MM.1S (cell line): ENCODE results near the gene PAQR7.

ENCODE experiments used
- DNase-seq: peaks from one replicate; pipeline ENCODE4 v3.0.0-alpha.2; 2015
- H2AFZ ChIP-seq: fragments of 300-600 bp; sonication (generic); 2 replicates; pipeline ENCODE4 v1.6.0; 2016; ENCODE audit warnings: antibody characterized with exemption, low read length
- H3F3A ChIP-seq: fragments of 300-600 bp; sonication (generic); 2 replicates; pipeline ENCODE4 v1.6.1; 2016; ENCODE audit warnings: mild to moderate bottlenecking, antibody characterized with exemption, low read length, moderate library complexity, mixed read lengths; ENCODE audit not compliant: insufficient read depth
- H3K27ac ChIP-seq: fragments of 300-600 bp; sonication (generic); 2 replicates; pipeline ENCODE4 v1.5.1; 2016; ENCODE audit warnings: mild to moderate bottlenecking, low read length
- H3K27me3 ChIP-seq: fragments of 300-600 bp; sonication (generic); replicated peaks from 2 replicates; pipeline ENCODE4 v1.6.0; 2016; ENCODE audit warnings: low read length; ENCODE audit not compliant: insufficient read depth
- H3K36me3 ChIP-seq: fragments of 300-600 bp; sonication (generic); replicated peaks from 2 replicates; pipeline ENCODE4 v1.6.1; 2016; ENCODE audit warnings: mild to moderate bottlenecking, low read length, mixed read lengths; ENCODE audit not compliant: insufficient read depth
- H3K4me1 ChIP-seq: fragments of 300-600 bp; sonication (generic); 2 replicates; pipeline ENCODE4 v1.6.1; 2016; ENCODE audit warnings: low read length, mixed read lengths
- H3K4me2 ChIP-seq: fragments of 300-600 bp; sonication (generic); 2 replicates; pipeline ENCODE4 v1.6.0; 2016; ENCODE audit warnings: low read depth, low read length
- H3K4me3 ChIP-seq: fragments of 300-600 bp; sonication (generic); 2 replicates; pipeline ENCODE4 v1.5.1; 2016; ENCODE audit warnings: low read length, mixed read lengths
- H3K79me2 ChIP-seq: fragments of 300-600 bp; sonication (generic); 2 replicates; pipeline ENCODE4 v1.6.1; 2016; ENCODE audit warnings: mixed run types, low read length, mixed read lengths
- H3K9ac ChIP-seq: fragments of 300-600 bp; sonication (generic); 2 replicates; pipeline ENCODE4 v1.6.1; 2016; ENCODE audit warnings: low read length, mixed read lengths
- H3K9me2 ChIP-seq: fragments of 300-600 bp; sonication (generic); replicated peaks from 2 replicates; pipeline ENCODE4 v1.6.1; 2016; ENCODE audit warnings: mild to moderate bottlenecking, low read length, mixed read lengths; ENCODE audit not compliant: insufficient read depth
- H3K9me3 ChIP-seq: fragments of 300-600 bp; sonication (generic); replicated peaks from 2 replicates; pipeline ENCODE4 v1.6.1; 2016; ENCODE audit warnings: mild to moderate bottlenecking, low read length, mixed read lengths; ENCODE audit not compliant: insufficient read depth
- H4K20me1 ChIP-seq: fragments of 300-600 bp; sonication (generic); 2 replicates; pipeline ENCODE4 v1.6.1; 2016; ENCODE audit warnings: mild to moderate bottlenecking, low read length, moderate library complexity, mixed read lengths; ENCODE audit not compliant: insufficient read depth
- EZH2 ChIP-seq: fragments of 300-600 bp; sonication (generic); optimal IDR thresholded peaks from 2 replicates; pipeline ENCODE3; 2017; ENCODE audit warnings: low read depth, mild to moderate bottlenecking, antibody characterized with exemption, low read length, mixed read lengths
- EZH2phosphoT487 ChIP-seq: fragments of 300-600 bp; sonication (generic); IDR thresholded peaks from 2 replicates; pipeline ENCODE4 v1.6.1; 2018; ENCODE audit warnings: antibody characterized with exemption, low read length
- TF ChIP-seq, protein P1 (sequence below): fragments of 300-600 bp; sonication (generic); IDR thresholded peaks from 2 replicates; pipeline ENCODE4 v1.5.1; 2016; ENCODE audit warnings: antibody characterized with exemption, low read length, mixed read lengths

PAQR7 gene

DNA sequence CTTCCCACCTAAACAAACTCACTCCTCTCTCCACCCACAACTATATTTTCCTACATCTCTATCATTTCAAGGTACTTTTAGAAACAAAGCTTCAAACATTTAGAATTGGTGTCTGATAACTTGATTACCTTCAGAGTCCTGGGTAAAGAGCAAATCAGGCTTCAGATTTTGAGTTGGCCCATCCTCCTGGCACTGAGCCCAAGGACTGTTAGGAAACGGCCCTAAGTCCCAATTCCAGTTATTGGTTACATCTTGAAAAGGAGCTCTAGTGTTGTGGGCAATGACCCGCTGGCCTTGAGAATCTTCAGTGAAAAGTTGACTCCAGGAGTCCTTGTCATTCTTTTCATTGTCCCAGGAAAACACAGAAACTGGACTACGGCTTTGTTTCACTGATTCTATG is 40.6 kb downstream of the PAQR7 start:
- Histone ChIP-seq H3K9ac (no peak overlapping the region), H3K9me3 (no peaks in the 10 kb centered on the region), H3K27ac (no peak overlapping the region), H3K4me1 (no peaks in the 10 kb centered on the region), H4K20me1 (no peaks in the 10 kb centered on the region), H3K4me2 (no peak overlapping the region), H3K79me2 (no peaks in the 10 kb centered on the region), H3K4me3 (no peak overlapping the region), H3K36me3 (peaks cover 3% of the 10 kb centered on the region), H2AFZ (no peak overlapping the region), H3K27me3 (no peaks in the 10 kb centered on the region), H3K9me2 (no peaks in the 10 kb centered on the region), H3F3A (no peaks in the 10 kb centered on the region)
- no peak for DNase-seq
- TF ChIP-seq EZH2 (no peak), EZH2phosphoT487 (no peak)
- TF ChIP-seq, protein P1, sequence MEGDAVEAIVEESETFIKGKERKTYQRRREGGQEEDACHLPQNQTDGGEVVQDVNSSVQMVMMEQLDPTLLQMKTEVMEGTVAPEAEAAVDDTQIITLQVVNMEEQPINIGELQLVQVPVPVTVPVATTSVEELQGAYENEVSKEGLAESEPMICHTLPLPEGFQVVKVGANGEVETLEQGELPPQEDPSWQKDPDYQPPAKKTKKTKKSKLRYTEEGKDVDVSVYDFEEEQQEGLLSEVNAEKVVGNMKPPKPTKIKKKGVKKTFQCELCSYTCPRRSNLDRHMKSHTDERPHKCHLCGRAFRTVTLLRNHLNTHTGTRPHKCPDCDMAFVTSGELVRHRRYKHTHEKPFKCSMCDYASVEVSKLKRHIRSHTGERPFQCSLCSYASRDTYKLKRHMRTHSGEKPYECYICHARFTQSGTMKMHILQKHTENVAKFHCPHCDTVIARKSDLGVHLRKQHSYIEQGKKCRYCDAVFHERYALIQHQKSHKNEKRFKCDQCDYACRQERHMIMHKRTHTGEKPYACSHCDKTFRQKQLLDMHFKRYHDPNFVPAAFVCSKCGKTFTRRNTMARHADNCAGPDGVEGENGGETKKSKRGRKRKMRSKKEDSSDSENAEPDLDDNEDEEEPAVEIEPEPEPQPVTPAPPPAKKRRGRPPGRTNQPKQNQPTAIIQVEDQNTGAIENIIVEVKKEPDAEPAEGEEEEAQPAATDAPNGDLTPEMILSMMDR: no peak

DNA sequence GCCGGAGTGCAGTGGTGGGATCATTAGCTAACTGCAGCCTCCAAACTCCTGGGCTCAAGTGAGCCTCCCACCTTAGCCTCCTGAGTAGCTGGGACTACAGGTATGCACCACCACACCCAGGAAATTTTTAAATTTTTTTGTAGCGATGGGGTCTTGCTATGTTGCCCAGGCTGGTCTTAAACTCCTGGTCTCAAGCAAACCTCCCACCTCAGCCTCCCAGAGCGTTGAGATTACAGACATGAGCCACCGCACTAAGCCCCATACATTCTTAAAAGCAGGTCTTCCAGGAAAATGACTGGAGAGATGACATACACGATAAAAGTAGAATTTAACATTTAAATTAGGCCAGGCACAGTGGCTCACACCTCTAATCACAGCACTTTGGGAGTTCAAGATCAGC is 42.4 kb downstream of the PAQR7 start:
- H3K9me3 ChIP-seq: no peaks in the 10 kb centered on the region
- no peaks in the 10 kb centered on the region for H3K9me2 ChIP-seq
- H3F3A ChIP-seq: no peaks in the 10 kb centered on the region
- no peak overlapping the region for H2AFZ ChIP-seq
- no peaks in the 10 kb centered on the region for H3K4me1 ChIP-seq
- H3K27me3 ChIP-seq: no peaks in the 10 kb centered on the region
- DNase-seq: no peak
- H3K79me2 ChIP-seq: no peaks in the 10 kb centered on the region
- peaks cover 5% of the 10 kb centered on the region for H3K36me3 ChIP-seq
- no peak overlapping the region for H3K4me2 ChIP-seq
- H3K9ac ChIP-seq: no peak overlapping the region
- no peak overlapping the region for H3K4me3 ChIP-seq
- H3K27ac ChIP-seq: no peak overlapping the region
- no peaks in the 10 kb centered on the region for H4K20me1 ChIP-seq
- TF ChIP-seq EZH2phosphoT487: no peak
- TF ChIP-seq EZH2: no peak
- TF ChIP-seq, protein P1: no peak

DNA sequence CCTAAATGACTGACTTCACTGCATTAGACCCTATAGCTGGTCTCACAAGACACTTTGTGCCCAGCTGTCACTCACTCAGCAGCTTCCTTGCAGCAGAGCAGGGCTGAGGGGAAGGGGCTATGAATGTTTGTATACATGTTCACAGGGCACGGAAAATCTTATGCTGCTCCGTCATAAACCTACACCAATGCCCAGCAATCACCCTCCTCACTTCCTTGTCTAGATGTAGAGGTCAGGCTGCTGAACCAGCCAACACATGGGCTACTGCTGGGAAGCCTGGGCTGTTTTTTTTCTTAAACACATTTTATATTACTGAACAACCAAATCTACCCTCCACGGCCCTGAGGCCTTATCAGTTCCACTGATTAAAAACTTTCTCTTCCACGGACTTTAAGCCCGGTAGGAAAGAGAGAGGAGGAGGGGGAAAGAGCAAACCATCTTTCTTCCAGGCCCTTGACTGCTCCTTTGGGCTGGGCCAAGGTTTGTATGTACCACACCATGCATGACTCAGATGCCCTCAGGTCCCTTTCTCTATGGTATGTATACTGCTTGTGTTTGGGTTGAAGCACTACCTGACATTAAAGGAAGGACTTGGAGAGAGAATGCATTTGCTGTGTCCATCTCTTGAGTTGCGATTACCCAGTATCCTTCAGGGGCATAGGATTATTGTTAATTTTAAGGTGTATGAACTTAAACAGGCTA is 43.0 kb downstream of the PAQR7 start:
- no peak for TF ChIP-seq EZH2
- TF ChIP-seq, protein P1: no peak
- no peak for TF ChIP-seq EZH2phosphoT487
- no peak for DNase-seq
- H3K27me3 ChIP-seq: no peaks in the 10 kb centered on the region
- no peaks in the 10 kb centered on the region for H3K9me2 ChIP-seq
- H4K20me1 ChIP-seq: no peaks in the 10 kb centered on the region
- H3K4me3 ChIP-seq: no peak overlapping the region
- H3K36me3 ChIP-seq: peaks cover 5% of the 10 kb centered on the region
- no peaks in the 10 kb centered on the region for H3F3A ChIP-seq
- no peak overlapping the region for H3K27ac ChIP-seq
- no peaks in the 10 kb centered on the region for H3K9me3 ChIP-seq
- H2AFZ ChIP-seq: no peak overlapping the region
- no peaks in the 10 kb centered on the region for H3K4me1 ChIP-seq
- H3K9ac ChIP-seq: no peak overlapping the region
- no peaks in the 10 kb centered on the region for H3K79me2 ChIP-seq
- H3K4me2 ChIP-seq: no peak overlapping the region
